H1 (cell line): ENCODE data around the gene ABHD16A. TPM values are rescaled to one million over a fixed set of nuclear protein-coding genes. Genes with fewer than 3 reads are reported as not detected.

ENCODE experiments used
- CTCF ChIA-PET: fragments of 300-600 bp; sonication (Branson Sonifier 250); formaldehyde crosslinking; loops from one replicate; lab custom pipeline; 2021; ENCODE audit not compliant: partially characterized antibody; lab: Charles Lee
- POLR2A ChIA-PET: fragments of 300-600 bp; sonication (Branson Sonifier 250); formaldehyde crosslinking; loops from one replicate; lab custom pipeline; 2021; ENCODE audit warnings: inconsistent platforms; ENCODE audit not compliant: partially characterized antibody; lab: Charles Lee
- DNase-seq, 2 experiments: peaks; one replicate each; pipeline versions ENCODE4 v3.0.0 to v3.0.0-alpha.2; 2010 to 2022; ENCODE audit warnings: low spot score in 2 of 2, low read depth in 1 of 2, mixed read lengths in 1 of 2
- FAIRE-seq: peaks from 2 replicates; lab custom pipeline; 2011; peaks lifted over from hg19 to GRCh38; lab: Jason Lieb, UNC
- H2AFZ ChIP-seq: 2 replicates; pipeline ENCODE4 v1.8.1; 2012; ENCODE audit warnings: low read length, inconsistent platforms
- H2AK5ac ChIP-seq: 2 replicates; pipeline ENCODE4 v1.6.1; 2013; ENCODE audit warnings: low read depth, low read length
- H2BK120ac ChIP-seq: replicated peaks from 2 replicates; pipeline ENCODE3; 2013; ENCODE audit warnings: low read depth, low read length, inconsistent platforms
- H2BK12ac ChIP-seq: 2 replicates; pipeline ENCODE4 v1.6.1; 2013; ENCODE audit warnings: low read depth, low read length
- H2BK15ac ChIP-seq: 2 replicates; pipeline ENCODE4 v1.6.1; 2013; ENCODE audit warnings: low read length
- H2BK20ac ChIP-seq: 2 replicates; pipeline ENCODE4 v1.6.1; 2013; ENCODE audit warnings: low read length
- H2BK5ac ChIP-seq: 2 replicates; pipeline ENCODE4 v1.6.1; 2013; ENCODE audit warnings: low read depth, low read length
- H3K14ac ChIP-seq: 2 replicates; pipeline ENCODE4 v1.6.1; 2013; ENCODE audit warnings: inconsistent platforms; ENCODE audit not compliant: insufficient read length
- H3K18ac ChIP-seq: 2 replicates; pipeline ENCODE4 v1.6.1; 2013; ENCODE audit warnings: low read length; ENCODE audit errors: extremely low read depth
- H3K23ac ChIP-seq: 2 replicates; pipeline ENCODE4 v1.6.1; 2013; ENCODE audit warnings: inconsistent platforms; ENCODE audit not compliant: insufficient read length
- H3K23me2 ChIP-seq: 2 replicates; pipeline ENCODE4 v1.6.1; 2013; ENCODE audit warnings: low read depth, low read length
- H3K27ac ChIP-seq: 2 replicates; pipeline ENCODE4 v1.6.1; 2011; ENCODE audit warnings: low read depth, low read length, inconsistent platforms
- H3K27me3 ChIP-seq, 4 experiments: replicated peaks in 1 of 4; 1 replicate in 1 of 4; 2 replicates in 3 of 4; pipeline versions ENCODE4 v1.6.1 to v1.8.1; 2011 to 2013; ENCODE audit warnings: low read length in 3 of 4, mild to moderate bottlenecking in 3 of 4, inconsistent platforms in 2 of 4, mixed read lengths in 2 of 4, moderate library complexity in 1 of 4; ENCODE audit not compliant: control insufficient read depth in 3 of 4, insufficient read depth in 3 of 4; ENCODE audit errors: extremely low read depth in 1 of 4
- H3K36me3 ChIP-seq, 4 experiments: 2 replicates each; pipeline versions ENCODE4 v1.6.1 to v1.8.1; 2011 to 2013; ENCODE audit warnings: mild to moderate bottlenecking in 4 of 4, low read length in 3 of 4, moderate library complexity in 2 of 4, control low read depth in 1 of 4, inconsistent platforms in 1 of 4; ENCODE audit not compliant: insufficient read depth in 4 of 4, control insufficient read depth in 2 of 4
- H3K4ac ChIP-seq: replicated peaks from 2 replicates; pipeline ENCODE3; 2013; ENCODE audit warnings: low read length, low read depth, mixed read lengths, inconsistent platforms; ENCODE audit not compliant: insufficient read length
- H3K4me1 ChIP-seq, 4 experiments: replicated peaks in 1 of 4; 1 replicate in 1 of 4; 2 replicates in 3 of 4; pipeline versions ENCODE4 v1.6.1 to v1.8.1; 2011 to 2013; ENCODE audit warnings: low read length in 3 of 4, inconsistent platforms in 2 of 4, mixed read lengths in 1 of 4; ENCODE audit not compliant: insufficient read depth in 4 of 4, control insufficient read depth in 3 of 4
- H3K4me2 ChIP-seq, 2 experiments: 2 replicates each; pipeline versions ENCODE4 v1.6.1 to v1.8.1; 2011 to 2013; ENCODE audit warnings: low read depth in 2 of 2, low read length in 2 of 2, control low read depth in 1 of 2, inconsistent platforms in 1 of 2, mild to moderate bottlenecking in 1 of 2; ENCODE audit not compliant: insufficient read depth in 1 of 2
- H3K4me3 ChIP-seq, 4 experiments: fragments of 200-600, 300-600 bp in 1 of 4; sonication (generic), shearing (Covaris generic), sonication (Bioruptor Twin) in 1 of 4; 2 replicates each; pipeline versions ENCODE4 v1.5.1 to v1.8.1; 2011 to 2016; ENCODE audit warnings: low read length in 4 of 4, low read depth in 3 of 4, control low read depth in 2 of 4, inconsistent platforms in 2 of 4, mild to moderate bottlenecking in 2 of 4, mixed read lengths in 1 of 4, moderate library complexity in 1 of 4; ENCODE audit not compliant: insufficient read depth in 2 of 4; ENCODE audit errors: extremely low read depth in 1 of 4
- H3K56ac ChIP-seq: replicated peaks from 2 replicates; pipeline ENCODE3; 2013; ENCODE audit warnings: low read depth, mild to moderate bottlenecking, mixed read lengths, low read length, inconsistent platforms; ENCODE audit not compliant: insufficient read length
- H3K79me1 ChIP-seq: 2 replicates; pipeline ENCODE4 v1.6.1; 2013; ENCODE audit warnings: low read depth, low read length, control low read depth
- H3K79me2 ChIP-seq, 2 experiments: 2 replicates each; pipeline versions ENCODE4 v1.6.1 to v1.8.1; 2012 to 2013; ENCODE audit warnings: low read length in 2 of 2, mild to moderate bottlenecking in 2 of 2, inconsistent platforms in 1 of 2; ENCODE audit not compliant: insufficient read depth in 2 of 2, control insufficient read depth in 1 of 2
- H3K9ac ChIP-seq, 4 experiments: replicated peaks in 1 of 4; 1 replicate in 1 of 4; 2 replicates in 3 of 4; pipeline versions ENCODE4 v1.6.1 to v1.8.1; 2011 to 2013; ENCODE audit warnings: low read depth in 3 of 4, low read length in 3 of 4, control low read depth in 2 of 4, mild to moderate bottlenecking in 2 of 4, moderate library complexity in 2 of 4, inconsistent platforms in 1 of 4; ENCODE audit errors: extremely low read depth in 1 of 4
- H3K9me3 ChIP-seq, 2 experiments: 2 replicates each; pipeline versions ENCODE4 v1.6.1 to v1.8.1; 2012 to 2013; ENCODE audit warnings: mild to moderate bottlenecking in 2 of 2, moderate library complexity in 2 of 2, control low read depth in 1 of 2, inconsistent platforms in 1 of 2, low read depth in 1 of 2, low read length in 1 of 2, mixed read lengths in 1 of 2; ENCODE audit not compliant: insufficient read depth in 2 of 2
- H4K20me1 ChIP-seq, 2 experiments: replicated peaks in 1 of 2; 2 replicates each; pipeline versions ENCODE3 to v1.8.1; 2011 to 2013; ENCODE audit warnings: inconsistent platforms in 2 of 2, low read length in 2 of 2, mild to moderate bottlenecking in 1 of 2; ENCODE audit not compliant: insufficient read depth in 2 of 2, control insufficient read depth in 1 of 2
- H4K5ac ChIP-seq: 2 replicates; pipeline ENCODE4 v1.6.1; 2013; ENCODE audit warnings: low read length, low read depth, mixed read lengths, inconsistent platforms; ENCODE audit not compliant: insufficient read length
- H4K8ac ChIP-seq: 2 replicates; pipeline ENCODE4 v1.8.0; 2013; ENCODE audit warnings: mild to moderate bottlenecking, moderate library complexity, low read length, inconsistent platforms; ENCODE audit not compliant: insufficient read depth; ENCODE audit errors: extremely low read depth
- H4K91ac ChIP-seq: replicated peaks from 2 replicates; pipeline ENCODE3; 2013; ENCODE audit warnings: low read length, mixed read lengths, inconsistent platforms; ENCODE audit not compliant: insufficient read length
- EP300 ChIP-seq, 2 experiments: IDR thresholded peaks; 1 replicate in 1 of 2; 2 replicates in 1 of 2; pipeline ENCODE4 v1.6.1; 2011 to 2012; ENCODE audit warnings: low read depth in 2 of 2, low read length in 2 of 2, mild to moderate bottlenecking in 2 of 2, borderline replicate concordance in 1 of 2, inconsistent platforms in 1 of 2, moderate library complexity in 1 of 2
- NANOG ChIP-seq: IDR thresholded peaks from 2 replicates; pipeline ENCODE4 v1.6.1; 2011; ENCODE audit warnings: low read length, low read depth, mild to moderate bottlenecking, inconsistent platforms; ENCODE audit not compliant: insufficient read depth, poor library complexity, severe bottlenecking
- RAD21 ChIP-seq, 2 experiments: IDR thresholded peaks in 1 of 2; conservative IDR thresholded peaks in 1 of 2; 2 replicates each; pipeline ENCODE4 v1.6.1; 2011; ENCODE audit warnings: low read depth in 2 of 2, low read length in 2 of 2, improper control_type of control experiment in 1 of 2, inconsistent platforms in 1 of 2, mild to moderate bottlenecking in 1 of 2, moderate library complexity in 1 of 2
- RXRA ChIP-seq: IDR thresholded peaks from 2 replicates; pipeline ENCODE4 v1.6.1; 2011; ENCODE audit warnings: low read depth, mild to moderate bottlenecking, low read length, moderate library complexity; ENCODE audit not compliant: insufficient read depth
- SP4 ChIP-seq: IDR thresholded peaks from 2 replicates; pipeline ENCODE4 v1.6.1; 2012; ENCODE audit warnings: low read length, inconsistent platforms
- TAF7 ChIP-seq: optimal IDR thresholded peaks from 2 replicates; pipeline ENCODE3; 2011; ENCODE audit warnings: low read depth, mild to moderate bottlenecking, inconsistent platforms, low read length, moderate library complexity, borderline replicate concordance
- WGBS, 2 experiments: shearing (Covaris generic) in 1 of 2; methylation state at CpG; one replicate each; pipeline versions ENCODE4 v1.1.6 to v1.1.7; 2013 to 2015; ENCODE audit warnings: low lambda C conversion rate in 2 of 2, mixed read lengths in 2 of 2, inconsistent platforms in 1 of 2, low coverage in 1 of 2, missing lambda C conversion rate in 1 of 2; ENCODE audit not compliant: insufficient replicate concordance in 2 of 2, insufficient coverage in 1 of 2, insufficient read length in 1 of 2; ENCODE audit errors: extremely low coverage in 1 of 2, missing lambda C conversion rate in 1 of 2; 5-methylcytosine and 5-hydroxymethylcytosine counted together
- polyA plus RNA-seq, 7 experiments: library from polyadenylated mRNA; depleted of rRNA in 3 of 7; stranded (reverse) in 5 of 7; unstranded in 2 of 7; fragments of >200 nt in 5 of 7; fragments of 200-250 nt in 2 of 7; gene quantifications; 1 replicate in 5 of 7; 2 replicates in 1 of 7; 4 replicates in 1 of 7; pipeline versions ENCODE4 v1.2.1 to v1.2.3, GENCODE V29; 2011 to 2013; ENCODE audit warnings: missing spikeins in 2 of 7, mixed read lengths in 2 of 7
- total RNA-seq: library from RNA; stranded (reverse); fragmentation: NEBNext Ultra II Directional; extraction: Animal tissue kit (Norgen Biotek cat#: 25700); gene quantifications from 2 replicates; pipeline ENCODE4 v1.2.1, GENCODE V29; 2021
- TF ChIP-seq, protein P1 (sequence below), 3 experiments: IDR thresholded peaks; 1 replicate in 2 of 3; 2 replicates in 1 of 3; pipeline versions ENCODE4 v1.5.1 to v1.6.1; 2011; ENCODE audit warnings: low read length in 3 of 3, mild to moderate bottlenecking in 3 of 3, inconsistent platforms in 2 of 3, low read depth in 1 of 3, moderate library complexity in 1 of 3; ENCODE audit not compliant: insufficient read depth in 1 of 3; ENCODE audit errors: control extremely low read depth in 1 of 3

The ABHD16A gene
- total and polyA plus RNA-seq, 2 of the 8 experiments (the other 6 are each of a cell fraction or from before 2014, with no cell fraction given) = 32.9 to 40.2 TPM

DNA sequence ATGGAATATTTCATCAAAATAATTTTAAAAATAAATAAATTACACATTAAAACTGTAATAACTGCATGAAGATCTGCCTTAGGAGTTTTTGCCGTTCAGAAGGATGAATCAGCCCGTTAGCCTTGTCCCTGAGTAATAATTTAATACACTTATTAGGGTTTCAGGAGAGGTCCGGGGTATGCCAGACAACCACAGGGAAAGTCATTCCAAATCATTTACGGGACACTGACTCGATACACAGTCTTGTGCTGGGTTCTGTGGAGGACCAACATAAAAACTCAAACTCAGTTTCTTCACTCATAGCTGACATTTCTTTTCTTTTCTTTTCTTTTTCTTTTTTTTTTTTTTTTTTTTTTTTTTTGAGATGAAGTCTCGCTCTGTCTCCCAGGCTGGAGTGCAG is 2.8 kb upstream of the ABHD16A start:
- Histone ChIP-seq H3K36me3 (no peaks in the 10 kb centered on the region; a peak in 1 of 8 replicates), H3K27ac (no peak overlapping the region), H3K4me1 (peaks cover 2 to 7% (median 4%) of the 10 kb centered on the region in 4 experiments; a peak in 5 of 7 replicates), H2BK5ac (no peak overlapping the region), H4K91ac (no peak overlapping the region), H3K23ac (no peak overlapping the region), H3K4me2 (no peak overlapping the region), H3K79me2 (peaks cover 0 to 7% of the 10 kb centered on the region in 2 experiments; a peak in 2 of 4 replicates), H2AFZ (no peak overlapping the region), H2BK20ac (no peak overlapping the region), H3K4ac (no peak overlapping the region), H2BK12ac (no peak overlapping the region), H3K9me3 (no peaks in the 10 kb centered on the region), H2BK15ac (no peak overlapping the region), H3K27me3 (no peaks in the 10 kb centered on the region), H3K9ac (no peak overlapping the region), H3K4me3 (no peak overlapping the region), H2AK5ac (no peak overlapping the region), H3K23me2 (peaks cover 11% of the 10 kb centered on the region; the same call in 1 of the 2 replicates), H3K56ac (no peak overlapping the region), H2BK120ac (no peak overlapping the region), H4K5ac (no peak overlapping the region), H3K18ac (no peak overlapping the region), H3K14ac (no peak overlapping the region), H4K20me1 (no peaks in the 10 kb centered on the region), H3K79me1 (peaks cover 6% of the 10 kb centered on the region), H4K8ac (no peak overlapping the region)
- DNase-seq (no peak), FAIRE-seq (no peak)
- ChIA-PET POLR2A (interaction anchor here (1.1 kb wide), 1 partner anchor 34 kb away, joined by 5 read pairs; the partner anchor contains the start of gene MSH5), CTCF (interaction anchor here (1.1 to 1.2 kb wide), 2 partner anchors 16 to 64 kb away, joined by 3 read pairs; no protein-coding TSS in a partner anchor)
- 91% methylated on average over 5 of the region's 6 CpGs; no CpG with 5 or more reads in 1 of the 2 experiments for WGBS, 2 experiments
- TF ChIP-seq, protein P1, sequence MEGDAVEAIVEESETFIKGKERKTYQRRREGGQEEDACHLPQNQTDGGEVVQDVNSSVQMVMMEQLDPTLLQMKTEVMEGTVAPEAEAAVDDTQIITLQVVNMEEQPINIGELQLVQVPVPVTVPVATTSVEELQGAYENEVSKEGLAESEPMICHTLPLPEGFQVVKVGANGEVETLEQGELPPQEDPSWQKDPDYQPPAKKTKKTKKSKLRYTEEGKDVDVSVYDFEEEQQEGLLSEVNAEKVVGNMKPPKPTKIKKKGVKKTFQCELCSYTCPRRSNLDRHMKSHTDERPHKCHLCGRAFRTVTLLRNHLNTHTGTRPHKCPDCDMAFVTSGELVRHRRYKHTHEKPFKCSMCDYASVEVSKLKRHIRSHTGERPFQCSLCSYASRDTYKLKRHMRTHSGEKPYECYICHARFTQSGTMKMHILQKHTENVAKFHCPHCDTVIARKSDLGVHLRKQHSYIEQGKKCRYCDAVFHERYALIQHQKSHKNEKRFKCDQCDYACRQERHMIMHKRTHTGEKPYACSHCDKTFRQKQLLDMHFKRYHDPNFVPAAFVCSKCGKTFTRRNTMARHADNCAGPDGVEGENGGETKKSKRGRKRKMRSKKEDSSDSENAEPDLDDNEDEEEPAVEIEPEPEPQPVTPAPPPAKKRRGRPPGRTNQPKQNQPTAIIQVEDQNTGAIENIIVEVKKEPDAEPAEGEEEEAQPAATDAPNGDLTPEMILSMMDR (IDR thresholded peaks at IDR 0.05; ENCODE audit: control extremely low read depth in 1 of 3, insufficient read depth in 1 of 3, low read depth in 1 of 3, low read length in 3 of 3) = no peak
- TF ChIP-seq RXRA = no peak
- TF ChIP-seq RAD21 (IDR thresholded peaks at IDR 0.05 in 1 of 2, conservative IDR thresholded peaks at IDR 0.05 in 1 of 2; ENCODE audit: low read depth in 2 of 2, low read length in 2 of 2) = no peak
- no peak for TF ChIP-seq EP300 (IDR thresholded peaks at IDR 0.05; ENCODE audit: borderline replicate concordance in 1 of 2, low read depth in 2 of 2, low read length in 2 of 2)
- no peak for TF ChIP-seq NANOG
- TF ChIP-seq TAF7 = no peak
- TF ChIP-seq SP4 = no peak
